PC-9 (cell line): ENCODE results near the gene BCL2A1. TPM values are rescaled to one million over a fixed set of nuclear protein-coding genes. Genes with fewer than 3 reads are reported as not detected.
"Not testable (repeated sequence)": the region's sequence is repeated elsewhere in the genome, so short reads cannot be mapped to it uniquely, and the experiment has no call there.

Experiments
- BruUV-seq: library from RNA; stranded (reverse); fragments of 400-500 nt; replicated peaks from 2 replicates; lab custom pipeline; 2021; lab: Mats Ljungman, UMichigan
- CTCF ChIA-PET: fragments of 300-600 bp; sonication (Branson Sonifier 250); formaldehyde crosslinking; loops from one replicate; lab custom pipeline; 2022; ENCODE audit warnings: antibody characterized with exemption; lab: Charles Lee
- POLR2A ChIA-PET: fragments of 300-600 bp; sonication (Branson Sonifier 250); formaldehyde crosslinking; loops from one replicate; lab custom pipeline; 2022; ENCODE audit warnings: antibody characterized with exemption; ENCODE audit not compliant: unreplicated experiment; lab: Charles Lee
- DNase-seq, 2 experiments: peaks; one replicate each; pipeline versions ENCODE4 v3.0.0 to v3.0.0-alpha.2; 2015 to 2022; ENCODE audit warnings: mixed read lengths in 1 of 2
- H2AFZ ChIP-seq: fragments of 200-600 bp; sonication (generic); 2 replicates; pipeline ENCODE4 v1.8.1; 2017; ENCODE audit warnings: antibody characterized with exemption
- H3F3A ChIP-seq: fragments of 200-600 bp; sonication (generic); 2 replicates; pipeline ENCODE4 v1.8.1; 2017; ENCODE audit warnings: antibody characterized with exemption, mild to moderate bottlenecking, low read depth; ENCODE audit not compliant: insufficient read depth
- H3K27ac ChIP-seq: fragments of 200-600 bp; sonication (generic); 2 replicates; pipeline ENCODE4 v1.6.1; 2016; ENCODE audit warnings: mixed run types
- H3K27me3 ChIP-seq: fragments of 200-600 bp; sonication (generic); 2 replicates; pipeline ENCODE4 v1.6.1; 2016; ENCODE audit warnings: low read depth, mixed run types; ENCODE audit not compliant: insufficient read depth
- H3K36me3 ChIP-seq: fragments of 200-600 bp; sonication (generic); 2 replicates; pipeline ENCODE4 v1.6.1; 2016; ENCODE audit warnings: low read depth, mixed run types
- H3K4me1 ChIP-seq: fragments of 200-600 bp; sonication (generic); replicated peaks from 2 replicates; pipeline ENCODE4 v1.6.1; 2016; ENCODE audit warnings: mixed run types; ENCODE audit not compliant: insufficient read depth
- H3K4me2 ChIP-seq: fragments of 200-600 bp; sonication (generic); 2 replicates; pipeline ENCODE4 v1.6.1; 2017; ENCODE audit warnings: mixed run types
- H3K4me3 ChIP-seq: fragments of 200-600 bp; sonication (generic); 2 replicates; pipeline ENCODE4 v1.6.1; 2016; ENCODE audit warnings: mixed run types
- H3K79me2 ChIP-seq: fragments of 200-600 bp; sonication (generic); 2 replicates; pipeline ENCODE4 v1.6.1; 2017; ENCODE audit warnings: low read depth, mixed run types
- H3K9me2 ChIP-seq: fragments of 200-600 bp; sonication (generic); 2 replicates; pipeline ENCODE4 v1.8.1; 2017; ENCODE audit warnings: mild to moderate bottlenecking; ENCODE audit not compliant: insufficient read depth
- H3K9me3 ChIP-seq: fragments of 200-600 bp; sonication (generic); 2 replicates; pipeline ENCODE4 v1.8.1; 2016; ENCODE audit warnings: low read depth; ENCODE audit not compliant: insufficient read depth
- H4K20me1 ChIP-seq: fragments of 200-600 bp; sonication (generic); 2 replicates; pipeline ENCODE4 v1.8.1; 2017; ENCODE audit not compliant: insufficient read depth
- EZH2 ChIP-seq: fragments of 200-600 bp; sonication (generic); IDR thresholded peaks from 2 replicates; pipeline ENCODE4 v1.8.0; 2017; ENCODE audit warnings: antibody characterized with exemption, low read depth
- intact Hi-C: fragments of 100-400 bp; cut with micrococcal nuclease; formaldehyde crosslinking; loops from one replicate; pipeline ENCODE4 v1.10.0; 2022; ENCODE audit not compliant: unreplicated experiment
- total RNA-seq: library from RNA; stranded (reverse); gene quantifications from 2 replicates; pipeline ENCODE4 v1.2.3, GENCODE V29; 2021
- TF ChIP-seq, protein P1 (sequence below): fragments of 200-600 bp; sonication (generic); conservative IDR thresholded peaks from 2 replicates; pipeline ENCODE4 v1.6.1; 2017; ENCODE audit warnings: mixed run types, antibody characterized with exemption, mild to moderate bottlenecking, moderate library complexity

BCL2A1 gene
- total RNA-seq, 1 experiment from 2014 or later: not detected

DNA sequence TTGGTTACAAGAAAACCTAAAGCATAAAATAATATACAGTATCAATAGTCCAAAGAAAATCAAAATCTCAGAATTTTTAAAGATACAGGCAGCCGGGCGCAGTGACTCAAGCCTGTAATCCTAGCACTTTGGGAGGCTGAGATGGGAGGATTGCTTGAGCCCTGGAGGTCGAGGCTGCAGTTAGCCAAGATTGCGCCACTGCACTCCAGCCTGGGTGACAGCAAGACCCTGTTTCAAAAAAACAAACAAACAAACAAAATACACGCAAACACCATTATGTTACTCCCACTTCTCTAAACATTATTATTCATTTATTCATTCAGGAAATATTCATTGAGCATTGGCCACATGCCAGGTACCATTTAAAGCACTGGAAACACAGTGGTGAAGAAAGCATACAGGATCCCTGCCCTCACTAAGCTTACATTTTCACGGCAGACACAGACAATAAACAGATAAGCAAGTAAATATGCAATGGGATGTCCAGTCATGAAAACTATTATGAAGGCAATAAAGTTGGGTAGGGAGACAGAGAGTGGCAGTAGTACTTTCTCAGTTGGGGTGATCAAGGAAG is 6.7 kb downstream of the BCL2A1 start:
- Histone ChIP-seq H3K79me2 (no peaks in the 10 kb centered on the region), H2AFZ (no peak overlapping the region), H3F3A (no peaks in the 10 kb centered on the region), H3K4me1 (no peaks in the 10 kb centered on the region), H3K4me2 (no peak overlapping the region), H3K9me3 (no peaks in the 10 kb centered on the region), H3K36me3 (no peaks in the 10 kb centered on the region), H3K9me2 (no peaks in the 10 kb centered on the region), H3K4me3 (no peak overlapping the region), H3K27ac (no peak overlapping the region), H3K27me3 (no peaks in the 10 kb centered on the region), H4K20me1 (no peaks in the 10 kb centered on the region)
- intact Hi-C loops: no loop called here
- no peak for DNase-seq
- CTCF ChIA-PET: no interaction called here
- BruUV-seq: no TSS peak
- POLR2A ChIA-PET: no interaction called here
- TF ChIP-seq, protein P1, sequence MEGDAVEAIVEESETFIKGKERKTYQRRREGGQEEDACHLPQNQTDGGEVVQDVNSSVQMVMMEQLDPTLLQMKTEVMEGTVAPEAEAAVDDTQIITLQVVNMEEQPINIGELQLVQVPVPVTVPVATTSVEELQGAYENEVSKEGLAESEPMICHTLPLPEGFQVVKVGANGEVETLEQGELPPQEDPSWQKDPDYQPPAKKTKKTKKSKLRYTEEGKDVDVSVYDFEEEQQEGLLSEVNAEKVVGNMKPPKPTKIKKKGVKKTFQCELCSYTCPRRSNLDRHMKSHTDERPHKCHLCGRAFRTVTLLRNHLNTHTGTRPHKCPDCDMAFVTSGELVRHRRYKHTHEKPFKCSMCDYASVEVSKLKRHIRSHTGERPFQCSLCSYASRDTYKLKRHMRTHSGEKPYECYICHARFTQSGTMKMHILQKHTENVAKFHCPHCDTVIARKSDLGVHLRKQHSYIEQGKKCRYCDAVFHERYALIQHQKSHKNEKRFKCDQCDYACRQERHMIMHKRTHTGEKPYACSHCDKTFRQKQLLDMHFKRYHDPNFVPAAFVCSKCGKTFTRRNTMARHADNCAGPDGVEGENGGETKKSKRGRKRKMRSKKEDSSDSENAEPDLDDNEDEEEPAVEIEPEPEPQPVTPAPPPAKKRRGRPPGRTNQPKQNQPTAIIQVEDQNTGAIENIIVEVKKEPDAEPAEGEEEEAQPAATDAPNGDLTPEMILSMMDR: no peak
- no peak for TF ChIP-seq EZH2

DNA sequence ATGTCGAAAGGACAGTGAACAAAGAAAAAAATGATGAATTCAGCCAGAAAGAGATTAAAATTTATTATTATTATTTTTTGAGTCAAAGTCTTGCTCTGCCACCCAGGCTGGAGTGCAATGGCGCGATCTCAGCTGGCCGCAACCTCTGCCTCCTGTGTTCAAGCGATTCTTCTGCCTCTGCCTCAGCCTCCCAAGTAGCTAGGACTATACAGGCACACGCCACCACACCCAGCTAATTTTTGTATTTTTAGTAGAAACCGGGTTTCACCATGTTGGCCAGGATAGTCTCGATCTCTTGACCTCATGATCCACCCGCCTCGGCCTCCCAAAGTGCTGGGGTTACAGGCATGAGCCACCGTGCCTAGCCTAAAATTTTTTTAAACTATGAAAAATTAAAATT is 8.1 kb downstream of the BCL2A1 start:
- BruUV-seq, H3K4me3 ChIP-seq, H2AFZ ChIP-seq, intact Hi-C loops, H3K4me1 ChIP-seq, CTCF ChIA-PET, H3K27me3 ChIP-seq, H3K36me3 ChIP-seq, H3K9me2 ChIP-seq, POLR2A ChIA-PET, H3F3A ChIP-seq, H3K27ac ChIP-seq, H3K4me2 ChIP-seq, H4K20me1 ChIP-seq, DNase-seq, H3K9me3 ChIP-seq, H3K79me2 ChIP-seq: not testable (repeated sequence)

DNA sequence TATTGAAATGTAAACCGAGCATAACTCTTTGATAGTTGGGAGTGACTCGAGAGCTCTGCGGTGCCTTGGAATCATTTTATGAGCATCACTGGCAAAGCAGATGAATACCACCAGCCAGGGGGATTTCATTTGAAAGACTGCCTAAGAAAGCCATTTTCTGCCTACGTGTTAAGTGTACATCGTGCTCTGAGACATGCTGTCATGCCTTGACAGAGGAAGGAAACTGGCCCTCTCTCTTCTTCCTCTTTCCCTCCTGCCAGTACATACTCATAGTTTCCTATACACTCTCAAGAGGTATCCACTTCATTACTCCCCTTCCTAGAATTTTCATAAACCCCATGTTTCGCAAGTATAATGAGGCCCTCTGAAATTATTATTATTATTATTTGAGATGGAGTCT is 8.8 kb downstream of the BCL2A1 start:
- Histone ChIP-seq H3K27ac (no peak overlapping the region), H3K27me3 (no peaks in the 10 kb centered on the region), H3F3A (no peaks in the 10 kb centered on the region), H3K4me2 (no peak overlapping the region), H4K20me1 (no peaks in the 10 kb centered on the region), H2AFZ (no peak overlapping the region), H3K79me2 (no peaks in the 10 kb centered on the region), H3K36me3 (no peaks in the 10 kb centered on the region), H3K9me3 (no peaks in the 10 kb centered on the region), H3K4me3 (no peak overlapping the region), H3K9me2 (no peaks in the 10 kb centered on the region), H3K4me1 (no peaks in the 10 kb centered on the region)
- no peak for DNase-seq
- BruUV-seq: no TSS peak
- ChIA-PET POLR2A (no interaction called here), CTCF (no interaction called here)
- TF ChIP-seq EZH2: no peak
- TF ChIP-seq, protein P1: no peak
- intact Hi-C loops: no loop called here
